Measurements from ENCODE around the gene OR9Q1.

DNA sequence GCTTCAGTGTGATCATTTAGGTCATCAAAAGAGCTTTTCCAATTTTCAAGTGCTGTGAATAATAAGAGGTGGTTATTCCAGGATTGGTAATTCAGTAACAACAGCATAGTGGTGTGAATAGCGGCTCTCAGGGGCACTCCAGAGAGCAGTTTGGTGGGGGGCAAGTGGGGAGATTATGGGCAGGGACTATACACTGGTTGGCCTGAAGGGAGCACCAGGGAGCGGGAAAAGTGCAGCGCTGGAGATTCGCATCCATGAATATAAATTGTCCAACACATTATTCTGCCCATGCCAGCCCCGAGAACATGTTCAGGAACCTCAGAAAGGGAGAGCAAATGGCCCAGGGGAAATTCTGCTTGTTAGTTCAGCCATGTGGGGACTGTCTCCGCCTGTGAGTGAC, 45.0 kb downstream of the OR9Q1 start:
- TF ChIP-seq, protein P1, sequence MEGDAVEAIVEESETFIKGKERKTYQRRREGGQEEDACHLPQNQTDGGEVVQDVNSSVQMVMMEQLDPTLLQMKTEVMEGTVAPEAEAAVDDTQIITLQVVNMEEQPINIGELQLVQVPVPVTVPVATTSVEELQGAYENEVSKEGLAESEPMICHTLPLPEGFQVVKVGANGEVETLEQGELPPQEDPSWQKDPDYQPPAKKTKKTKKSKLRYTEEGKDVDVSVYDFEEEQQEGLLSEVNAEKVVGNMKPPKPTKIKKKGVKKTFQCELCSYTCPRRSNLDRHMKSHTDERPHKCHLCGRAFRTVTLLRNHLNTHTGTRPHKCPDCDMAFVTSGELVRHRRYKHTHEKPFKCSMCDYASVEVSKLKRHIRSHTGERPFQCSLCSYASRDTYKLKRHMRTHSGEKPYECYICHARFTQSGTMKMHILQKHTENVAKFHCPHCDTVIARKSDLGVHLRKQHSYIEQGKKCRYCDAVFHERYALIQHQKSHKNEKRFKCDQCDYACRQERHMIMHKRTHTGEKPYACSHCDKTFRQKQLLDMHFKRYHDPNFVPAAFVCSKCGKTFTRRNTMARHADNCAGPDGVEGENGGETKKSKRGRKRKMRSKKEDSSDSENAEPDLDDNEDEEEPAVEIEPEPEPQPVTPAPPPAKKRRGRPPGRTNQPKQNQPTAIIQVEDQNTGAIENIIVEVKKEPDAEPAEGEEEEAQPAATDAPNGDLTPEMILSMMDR (IDR thresholded peaks at IDR 0.05; ENCODE audit: low read depth, low read length, missing input control): no peak
- no peak for TF ChIP-seq YY1 (IDR thresholded peaks at IDR 0.05)
- TF ChIP-seq RAD21 (IDR thresholded peaks at IDR 0.05): no peak
- no peak for TF ChIP-seq TAF1 (conservative IDR thresholded peaks at IDR 0.05)
- TF ChIP-seq JUND (IDR thresholded peaks at IDR 0.05): no peak
- no peak for TF ChIP-seq GABPA (IDR thresholded peaks at IDR 0.05 in 1 of 2, conservative IDR thresholded peaks at IDR 0.05 in 1 of 2)
